WTC11 (cell line): ENCODE data around the gene SLX4. TPM values are rescaled to one million over a fixed set of nuclear protein-coding genes. Genes with fewer than 3 reads are reported as not detected.

Experiments used
- ATAC-seq: fragments of 200-7000 bp; cut with Tn5 transposase; 2 replicates; pipeline ENCODE4 v1.10.0; 2021; ENCODE audit warnings: mild to moderate bottlenecking, moderate library complexity
- CTCF ChIA-PET: fragments of 300-600 bp; sonication (Branson Sonifier 250); formaldehyde crosslinking; loops from one replicate; lab custom pipeline; 2021; ENCODE audit warnings: antibody characterized with exemption; lab: Charles Lee
- POLR2A ChIA-PET: fragments of 350-600 bp; sonication (Branson Sonifier 250); formaldehyde crosslinking; loops from one replicate; lab custom pipeline; 2021; ENCODE audit warnings: antibody characterized with exemption; lab: Charles Lee
- DNase-seq: peaks from one replicate; pipeline ENCODE4 v3.0.0; 2021; ENCODE audit warnings: low spot score
- H3K27ac Mint-ChIP-seq: 2 replicates; pipeline ENCODE4 v1.8.0; 2021; ENCODE audit warnings: mixed read lengths
- H3K27me3 Mint-ChIP-seq: 2 replicates; pipeline ENCODE4 v1.8.0; 2021; ENCODE audit warnings: low read depth, mild to moderate bottlenecking, moderate library complexity, mixed read lengths
- H3K36me3 Mint-ChIP-seq: 2 replicates; pipeline ENCODE4 v1.8.0; 2021; ENCODE audit warnings: mixed read lengths
- H3K4me1 Mint-ChIP-seq: 2 replicates; pipeline ENCODE4 v1.8.0; 2022; ENCODE audit warnings: mixed read lengths
- H3K4me3 Mint-ChIP-seq: 2 replicates; pipeline ENCODE4 v1.8.0; 2021; ENCODE audit warnings: mild to moderate bottlenecking, moderate library complexity, mixed read lengths
- H3K9me3 Mint-ChIP-seq: 2 replicates; pipeline ENCODE4 v1.8.0; 2021; ENCODE audit warnings: mixed read lengths
- AFF4 ChIP-seq: sonication (generic); formaldehyde crosslinking; IDR thresholded peaks from 2 replicates; pipeline ENCODE4 v1.8.1; 2023; ENCODE audit warnings: mild to moderate bottlenecking, missing genetic modification reagents, borderline replicate concordance
- CREM ChIP-seq: sonication (generic); formaldehyde crosslinking; IDR thresholded peaks from 2 replicates; pipeline ENCODE4 v1.8.1; 2022; ENCODE audit warnings: mild to moderate bottlenecking, missing genetic modification reagents, moderate library complexity
- EMX1 ChIP-seq: fragments of 250-450 bp; sonication (Bioruptor Pico); IDR thresholded peaks from 2 replicates; pipeline ENCODE4 v1.8.0; 2021; ENCODE audit warnings: mild to moderate bottlenecking
- FOXP4 ChIP-seq: sonication (generic); formaldehyde crosslinking; IDR thresholded peaks from 2 replicates; pipeline ENCODE4 v1.8.0; 2022; ENCODE audit warnings: mild to moderate bottlenecking, missing genetic modification reagents
- GTF2I ChIP-seq: fragments of 250-450 bp; sonication (Bioruptor Pico); conservative IDR thresholded peaks from 2 replicates; pipeline ENCODE4 v1.4.0; 2021; ENCODE audit warnings: mild to moderate bottlenecking
- HMGXB4 ChIP-seq: sonication (generic); formaldehyde crosslinking; IDR thresholded peaks from 2 replicates; pipeline ENCODE4 v1.8.1; 2023; ENCODE audit warnings: mild to moderate bottlenecking, moderate library complexity, missing genetic modification reagents
- JUN ChIP-seq: sonication (generic); formaldehyde crosslinking; IDR thresholded peaks from 2 replicates; pipeline ENCODE4 v1.8.0; 2023; ENCODE audit warnings: mild to moderate bottlenecking, missing genetic modification reagents
- MXD4 ChIP-seq: fragments of 250-450 bp; sonication (Bioruptor Pico); IDR thresholded peaks from 2 replicates; pipeline ENCODE4 v1.8.0; 2021; ENCODE audit warnings: mild to moderate bottlenecking, moderate library complexity, borderline replicate concordance
- MYBL2 ChIP-seq: sonication (generic); formaldehyde crosslinking; IDR thresholded peaks from 2 replicates; pipeline ENCODE4 v1.8.1; 2023; ENCODE audit warnings: mild to moderate bottlenecking, moderate library complexity, missing genetic modification reagents
- STAT6 ChIP-seq: sonication (generic); formaldehyde crosslinking; conservative IDR thresholded peaks from 2 replicates; pipeline ENCODE4 v1.8.1; 2023; ENCODE audit warnings: mild to moderate bottlenecking, low read depth, missing genetic modification reagents, moderate library complexity
- TCF7 ChIP-seq: sonication (generic); formaldehyde crosslinking; IDR thresholded peaks from 2 replicates; pipeline ENCODE4 v1.8.0; 2022; ENCODE audit warnings: mild to moderate bottlenecking, low read depth, missing genetic modification reagents, moderate library complexity
- ZNF219 ChIP-seq: sonication (generic); formaldehyde crosslinking; IDR thresholded peaks from 2 replicates; pipeline ENCODE4 v1.8.0; 2023; ENCODE audit warnings: missing genetic modification reagents, mild to moderate bottlenecking, borderline replicate concordance
- ZNF317 ChIP-seq: sonication (generic); formaldehyde crosslinking; IDR thresholded peaks from 2 replicates; pipeline ENCODE4 v1.8.1; 2023; ENCODE audit warnings: low read depth, mild to moderate bottlenecking, moderate library complexity, missing genetic modification reagents, borderline replicate concordance
- ZNF425 ChIP-seq: fragments of 250-450 bp; sonication (Bioruptor Pico); conservative IDR thresholded peaks from 2 replicates; pipeline ENCODE4 v1.9.0; 2021; ENCODE audit warnings: mild to moderate bottlenecking
- ZNF671 ChIP-seq: fragments of 250-450 bp; sonication (Bioruptor Pico); IDR thresholded peaks from 2 replicates; pipeline ENCODE4 v1.8.0; 2021; ENCODE audit warnings: mild to moderate bottlenecking
- ZSCAN18 ChIP-seq: fragments of 250-450 bp; sonication (Bioruptor Pico); IDR thresholded peaks from 2 replicates; pipeline ENCODE4 v2.1.2; 2022; ENCODE audit warnings: mild to moderate bottlenecking, moderate library complexity
- total RNA-seq: library from RNA; stranded (reverse); gene quantifications from 3 replicates; pipeline ENCODE4 v1.2.3, GENCODE V29; 2021

The SLX4 gene
- total RNA-seq, 1 experiment from 2014 or later, result 16.7 TPM

GRCh38 chr16:3562914-3563480, 48.4 kb downstream of the SLX4 start (continued):
- no peak for TF ChIP-seq AFF4
- no peak for TF ChIP-seq MYBL2 (CRISPR knock-in tag)
- no peak for TF ChIP-seq HMGXB4 (CRISPR knock-in tag)
- TF ChIP-seq CREM (CRISPR knock-in tag), result no peak
- TF ChIP-seq ZNF317 (CRISPR knock-in tag), result no peak
- TF ChIP-seq, all 79 proteins: peak for 0

- Mint-ChIP-seq H3K9me3 (no peaks in the 10 kb centered on the region), H3K27ac (no peak overlapping the region), H3K36me3 (no peaks in the 10 kb centered on the region), H3K4me3 (no peak overlapping the region), H3K4me1 (no peaks in the 10 kb centered on the region), H3K27me3 (peaks cover 4% of the 10 kb centered on the region)
- ChIA-PET CTCF (no interaction called here), POLR2A (no interaction called here)
- DNase-seq (no peak), ATAC-seq (no peak)
- no peak for TF ChIP-seq ZNF425 (CRISPR knock-in tag)
- TF ChIP-seq ZNF671 (CRISPR knock-in tag), result no peak
- no peak for TF ChIP-seq ZNF219 (CRISPR knock-in tag)
- TF ChIP-seq MXD4 (CRISPR knock-in tag), result no peak
- TF ChIP-seq FOXP4 (CRISPR knock-in tag), result no peak
- TF ChIP-seq JUN, result no peak
- TF ChIP-seq TCF7 (CRISPR knock-in tag), result no peak
- no peak for TF ChIP-seq STAT6 (CRISPR knock-in tag)
- no peak for TF ChIP-seq GTF2I
- no peak for TF ChIP-seq EMX1
- no peak for TF ChIP-seq ZSCAN18 (CRISPR knock-in tag)
Measured at GRCh38 chr16:3561626-3562025, 49.8 kb downstream of the SLX4 start.
